Effector CD4-positive, alpha-beta T cell (primary cell): ENCODE data around the gene PCDHA7.
"Not testable (repeated sequence)": the region's sequence is repeated elsewhere in the genome, so short reads cannot be mapped to it uniquely, and the experiment has no call there.

Source experiments
- DNase-seq: peaks from one replicate; pipeline ENCODE4 v3.0.0-alpha.2; 2020

PCDHA7 gene

DNA sequence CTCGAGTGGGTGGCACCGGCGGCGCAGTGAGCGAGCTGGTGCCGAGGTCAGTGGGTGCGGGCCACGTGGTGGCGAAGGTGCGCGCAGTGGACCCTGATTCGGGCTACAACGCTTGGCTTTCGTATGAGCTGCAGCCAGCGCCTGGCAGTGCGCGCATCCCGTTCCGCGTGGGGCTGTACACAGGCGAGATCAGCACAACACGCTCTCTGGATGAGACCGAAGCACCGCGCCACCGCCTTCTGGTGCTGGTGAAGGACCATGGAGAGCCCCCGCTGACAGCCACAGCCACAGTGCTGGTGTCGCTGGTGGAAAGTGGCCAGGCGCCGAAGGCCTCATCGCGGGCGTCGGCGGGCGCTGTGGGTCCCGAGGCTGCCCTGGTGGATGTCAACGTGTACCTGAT is 10.6 kb upstream of the PCDHA7 start:
- DNase-seq, result no peak

DNA sequence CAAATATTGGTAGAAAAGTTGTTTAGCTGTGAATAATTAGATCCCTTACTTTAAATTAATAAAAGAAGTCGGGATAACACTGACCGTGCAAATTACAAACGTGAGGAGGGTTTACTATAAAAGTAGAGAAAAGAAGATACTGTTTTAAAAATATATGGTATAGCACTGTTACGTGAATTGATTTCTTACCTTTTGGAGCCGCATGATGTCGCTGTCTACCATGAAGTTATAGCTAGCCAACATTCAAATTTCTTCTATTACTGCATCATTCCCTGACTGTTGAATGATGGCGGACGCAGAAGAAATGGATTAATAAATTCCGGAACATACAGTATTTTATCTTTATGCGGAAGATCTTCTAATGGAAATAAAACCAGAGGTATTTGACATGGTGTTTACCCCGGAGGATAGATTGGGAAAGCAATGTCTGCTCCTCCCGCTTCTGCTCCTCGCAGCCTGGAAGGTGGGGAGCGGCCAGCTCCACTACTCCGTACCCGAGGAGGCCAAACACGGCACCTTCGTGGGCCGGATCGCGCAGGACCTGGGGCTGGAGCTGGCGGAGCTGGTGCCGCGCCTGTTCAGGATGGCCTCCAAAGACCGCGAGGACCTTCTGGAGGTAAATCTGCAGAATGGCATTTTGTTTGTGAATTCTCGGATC is 6.2 kb upstream of the PCDHA7 start, which contains the start of gene PCDHA6:
PCDHA6 (plus strand) TSS at position 257 of the 658 bp plus-strand sequence; CDS start at position 389, 132 bp downstream.
- DNase-seq, result no peak

- DNase-seq, result no peak
Measured at GRCh38 chr5:140828362-140828737, 5.7 kb upstream of the PCDHA7 start.

GRCh38 chr5:140829511-140830501 is 4.3 kb upstream of the PCDHA7 start:
- not testable (repeated sequence) for DNase-seq

DNA sequence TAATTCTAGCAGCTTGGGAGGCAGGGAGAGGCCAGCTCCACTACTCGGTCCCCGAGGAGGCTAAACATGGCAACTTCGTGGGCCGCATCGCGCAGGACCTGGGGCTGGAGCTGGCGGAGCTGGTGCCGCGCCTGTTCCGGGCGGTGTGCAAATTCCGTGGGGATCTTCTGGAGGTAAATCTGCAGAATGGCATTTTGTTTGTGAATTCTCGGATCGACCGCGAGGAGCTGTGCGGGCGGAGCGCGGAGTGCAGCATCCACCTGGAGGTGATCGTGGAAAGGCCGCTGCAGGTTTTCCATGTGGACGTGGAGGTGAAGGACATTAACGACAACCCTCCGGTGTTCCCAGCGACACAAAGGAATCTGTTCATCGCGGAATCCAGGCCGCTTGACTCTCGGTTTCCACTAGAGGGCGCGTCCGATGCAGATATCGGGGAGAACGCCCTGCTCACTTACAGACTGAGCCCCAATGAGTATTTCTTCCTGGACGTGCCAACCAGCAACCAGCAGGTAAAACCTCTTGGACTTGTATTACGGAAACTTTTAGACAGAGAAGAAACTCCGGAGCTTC is 455 bp downstream of the PCDHA7 start:
- not testable (repeated sequence) for DNase-seq

- DNase-seq, result no peak
Measured at GRCh38 chr5:140835622-140836510, 1.8 kb downstream of the PCDHA7 start.

DNA sequence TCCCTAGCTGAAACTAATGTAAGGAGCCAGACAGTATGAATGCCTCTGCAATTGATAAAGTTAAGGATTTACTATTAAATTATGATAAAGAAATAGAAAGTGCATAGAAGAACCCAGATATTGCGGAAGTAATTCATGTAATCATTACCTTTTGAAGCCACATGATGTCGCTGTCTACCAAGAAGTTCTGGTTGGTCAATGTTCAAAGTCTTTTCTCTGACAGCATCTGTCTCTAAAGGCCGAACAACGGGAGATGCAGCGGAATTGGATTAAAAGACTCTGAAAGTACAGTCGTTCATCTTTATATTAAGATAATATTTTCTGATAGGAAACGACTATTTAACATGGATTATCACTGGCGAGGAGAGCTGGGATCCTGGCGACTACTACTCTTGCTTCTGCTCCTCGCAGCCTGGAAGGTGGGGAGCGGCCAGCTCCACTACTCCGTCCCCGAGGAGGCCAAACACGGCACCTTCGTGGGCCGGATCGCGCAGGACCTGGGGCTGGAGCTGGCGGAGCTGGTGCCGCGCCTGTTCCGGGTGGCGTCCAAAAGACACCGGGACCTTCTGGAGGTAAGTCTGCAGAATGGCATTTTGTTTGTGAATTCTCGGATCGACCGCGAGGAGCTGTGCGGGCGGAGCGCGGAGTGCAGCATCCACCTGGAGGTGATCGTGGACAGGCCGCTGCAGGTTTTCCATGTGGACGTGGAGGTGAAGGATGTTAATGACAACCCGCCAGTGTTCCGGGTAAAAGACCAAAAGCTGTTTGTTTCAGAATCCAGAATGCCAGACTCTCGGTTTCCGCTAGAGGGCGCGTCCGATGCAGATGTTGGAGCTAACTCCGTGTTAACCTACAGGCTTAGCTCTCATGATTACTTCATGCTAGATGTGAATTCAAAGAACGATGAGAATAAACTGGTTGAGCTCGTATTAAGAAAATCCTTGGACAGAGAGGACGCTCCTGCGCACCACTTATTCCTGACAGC is 7.2 kb downstream of the PCDHA7 start, which contains the start of gene PCDHA8:
PCDHA8 (plus strand) TSS at position 210 of the 985 bp plus-strand sequence; CDS start at position 345, 135 bp downstream.
- DNase-seq, result no peak

GRCh38 chr5:140842798-140843733 is 9.0 kb downstream of the PCDHA7 start:
- DNase-seq, result no peak

DNA sequence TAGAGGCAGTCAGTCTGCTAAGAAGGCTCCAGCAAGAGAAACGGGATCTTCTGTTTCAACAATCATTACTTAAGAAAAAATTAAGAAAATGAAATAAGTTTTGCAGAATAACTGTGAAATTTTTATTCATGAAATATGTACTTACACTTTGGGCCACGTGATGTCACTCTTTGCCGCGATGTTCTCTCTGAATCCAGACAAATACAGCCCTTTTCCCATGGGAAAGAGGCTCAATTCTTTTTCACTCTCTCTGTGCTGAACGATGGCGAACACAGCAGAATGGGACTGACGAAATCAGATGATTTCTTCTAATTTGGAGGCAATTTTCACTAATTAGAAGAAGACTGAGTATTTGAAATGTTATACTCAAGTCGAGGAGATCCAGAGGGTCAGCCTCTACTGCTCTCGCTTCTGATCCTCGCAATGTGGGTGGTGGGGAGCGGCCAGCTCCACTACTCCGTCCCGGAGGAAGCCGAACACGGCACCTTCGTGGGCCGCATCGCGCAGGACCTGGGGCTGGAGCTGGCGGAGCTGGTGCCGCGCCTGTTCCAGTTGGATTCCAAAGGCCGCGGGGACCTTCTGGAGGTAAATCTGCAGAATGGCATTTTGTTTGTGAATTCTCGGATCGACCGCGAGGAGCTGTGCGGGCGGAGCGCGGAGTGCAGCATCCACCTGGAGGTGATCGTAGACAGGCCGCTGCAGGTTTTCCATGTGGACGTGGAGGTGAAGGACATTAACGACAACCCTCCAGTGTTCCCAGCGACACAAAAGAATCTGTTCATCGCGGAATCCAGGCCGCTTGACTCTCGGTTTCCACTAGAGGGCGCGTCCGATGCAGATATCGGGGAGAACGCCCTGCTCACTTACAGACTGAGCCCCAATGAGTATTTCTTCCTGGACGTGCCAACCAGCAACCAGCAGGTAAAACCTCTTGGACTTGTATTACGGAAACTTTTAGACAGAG is 14.4 kb downstream of the PCDHA7 start, which contains the start of gene PCDHA9:
PCDHA9 (plus strand) TSS at position 244 of the 964 bp plus-strand sequence; CDS start at position 358, 114 bp downstream.
- not testable (repeated sequence) for DNase-seq

- not testable (repeated sequence) for DNase-seq
Measured at GRCh38 chr5:140849831-140850634, 16.0 kb downstream of the PCDHA7 start.

- no peak for DNase-seq
Measured at GRCh38 chr5:140855772-140856674, 22.0 kb downstream of the PCDHA7 start, which contains the start of gene PCDHA10. Gene PCDHA10 (plus strand): TSS chr5:140855897. CDS start chr5:140856049, 152 bp downstream.

DNA sequence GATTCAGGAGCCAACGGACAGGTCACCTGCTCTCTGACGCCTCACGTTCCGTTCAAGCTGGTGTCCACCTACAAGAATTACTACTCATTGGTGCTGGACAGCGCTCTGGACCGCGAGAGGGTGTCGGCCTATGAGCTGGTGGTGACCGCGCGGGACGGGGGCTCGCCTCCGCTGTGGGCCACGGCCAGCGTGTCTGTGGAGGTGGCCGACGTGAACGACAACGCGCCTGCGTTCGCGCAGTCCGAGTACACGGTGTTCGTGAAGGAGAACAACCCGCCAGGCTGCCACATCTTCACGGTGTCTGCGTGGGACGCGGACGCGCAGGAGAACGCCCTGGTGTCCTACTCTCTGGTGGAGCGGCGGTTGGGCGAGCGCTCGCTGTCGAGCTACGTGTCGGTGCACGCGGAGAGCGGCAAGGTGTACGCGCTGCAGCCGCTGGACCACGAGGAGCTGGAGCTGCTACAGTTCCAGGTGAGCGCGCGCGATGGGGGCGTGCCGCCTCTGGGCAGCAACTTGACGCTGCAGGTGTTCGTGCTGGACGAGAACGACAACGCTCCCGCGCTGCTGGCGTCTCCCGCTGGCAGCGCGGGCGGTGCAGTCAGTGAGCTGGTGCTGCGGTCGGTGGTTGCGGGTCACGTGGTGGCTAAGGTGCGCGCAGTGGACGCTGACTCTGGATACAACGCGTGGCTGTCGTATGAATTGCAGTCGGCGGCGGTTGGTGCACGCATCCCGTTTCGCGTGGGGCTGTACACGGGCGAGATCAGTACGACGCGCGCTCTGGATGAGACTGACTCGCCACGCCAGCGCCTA is 23.3 kb downstream of the PCDHA7 start:
- DNase-seq, result no peak

DNA sequence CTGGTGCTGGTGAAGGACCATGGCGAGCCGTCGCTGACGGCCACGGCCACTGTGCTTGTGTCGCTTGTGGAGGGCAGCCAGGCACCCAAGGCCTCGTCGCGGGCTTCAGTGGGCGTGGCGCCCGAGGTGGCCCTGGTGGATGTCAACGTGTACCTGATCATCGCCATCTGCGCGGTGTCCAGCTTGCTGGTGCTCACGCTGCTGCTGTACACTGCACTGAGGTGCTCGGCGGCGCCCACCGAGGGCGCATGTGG is 23.8 kb downstream of the PCDHA7 start:
- DNase-seq, result no peak

DNA sequence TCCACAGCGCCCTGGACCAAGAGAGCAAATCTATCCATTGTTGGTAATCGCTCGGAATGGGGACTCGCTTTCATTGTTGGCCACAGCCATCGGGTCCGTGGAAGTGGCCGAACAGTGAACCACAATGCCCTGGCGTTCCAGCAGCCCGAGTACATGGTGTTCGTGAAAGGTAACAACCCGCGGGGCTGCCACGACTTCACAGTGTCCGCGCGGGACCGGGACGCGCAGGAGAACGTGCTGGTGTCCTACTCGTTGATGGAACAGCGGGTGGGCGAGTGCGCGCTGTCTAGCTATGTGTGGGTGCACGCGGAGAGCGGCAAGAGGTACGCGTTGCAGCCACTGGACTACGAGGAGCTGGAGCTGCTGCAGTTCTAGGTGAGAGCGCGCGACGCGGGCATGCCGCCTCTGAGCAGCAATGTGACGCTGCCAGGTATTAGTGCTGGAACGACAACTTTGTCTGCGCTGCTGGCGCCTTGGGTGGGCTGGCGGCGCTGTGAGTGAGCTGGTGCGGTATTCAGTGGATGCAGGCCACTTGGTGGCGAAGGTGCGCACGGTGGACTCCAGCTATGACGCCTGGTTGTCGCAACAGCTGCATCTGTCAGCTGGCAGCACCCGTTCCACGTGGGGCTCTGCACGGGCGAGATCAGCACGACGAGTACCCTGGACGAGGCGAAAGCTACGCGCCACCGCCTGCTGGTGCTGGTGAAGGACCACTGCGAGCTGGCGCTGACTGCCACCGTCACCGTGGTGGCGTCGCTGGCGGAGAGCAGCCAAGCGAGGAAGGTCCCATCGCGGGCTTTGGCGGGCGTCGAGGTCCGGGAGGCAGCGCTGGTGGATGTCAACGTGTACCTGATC is 28.6 kb downstream of the PCDHA7 start:
- no peak for DNase-seq
